ENCODE data around the gene YWHAG. TPM values are rescaled to one million over a fixed set of nuclear protein-coding genes. Genes with fewer than 3 reads are reported as not detected.

The YWHAG gene
- total RNA-seq, 1 donor from 2014 or later, result 351 TPM

DNA sequence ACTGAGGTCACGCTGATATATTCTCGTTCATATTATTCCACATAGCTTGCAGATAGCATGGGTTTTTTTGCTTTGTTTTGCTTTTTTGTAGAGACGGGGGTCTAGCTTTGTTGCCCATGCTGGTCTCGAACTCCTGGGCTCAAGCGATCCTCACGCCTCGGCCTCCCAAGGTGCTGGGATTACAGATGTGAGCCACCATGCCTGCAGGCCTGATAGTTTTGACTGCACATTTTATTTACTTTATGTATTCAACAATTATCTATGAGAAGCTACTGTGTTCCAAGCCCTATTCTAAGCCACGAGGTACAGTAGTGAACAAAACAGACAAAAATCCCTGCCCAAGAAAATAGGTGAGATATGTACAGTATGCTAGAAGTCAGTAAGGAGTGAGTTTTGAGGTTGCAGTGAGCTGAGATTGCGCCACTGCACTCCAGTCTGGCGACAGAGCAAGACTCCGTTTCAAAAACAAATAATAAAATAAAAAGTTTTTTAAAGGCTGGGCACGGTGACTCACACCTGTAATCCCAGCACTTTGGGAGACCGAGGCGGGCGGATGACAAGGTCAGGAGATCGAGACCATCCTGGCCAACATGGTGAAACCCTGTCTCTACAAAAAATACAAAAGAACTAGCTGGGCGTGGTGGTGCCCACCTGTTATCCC is 1.3 kb upstream of the YWHAG start:
- peaks cover 31% of the 10 kb centered on the region for H4K20me1 ChIP-seq (ENCODE audit: insufficient read depth, low read length)
- Mint-ChIP-seq H3K4me1 (ENCODE audit: low read depth, unreplicated experiment) (peaks cover 25% of the 10 kb centered on the region), H3K36me3 (ENCODE audit: low read depth, unreplicated experiment) (peaks cover 14% of the 10 kb centered on the region), H3K4me3 (ENCODE audit: unreplicated experiment) (peak overlapping the region; percentile 83), H3K27me3 (ENCODE audit: low read depth, unreplicated experiment) (no peaks in the 10 kb centered on the region), H3K27ac (ENCODE audit: unreplicated experiment) (peak overlapping the region; percentile 97), H3K9me3 (ENCODE audit: unreplicated experiment) (no peaks in the 10 kb centered on the region)
- H3K4me1 ChIP-seq (ENCODE audit: insufficient read depth, low read length), result peaks cover 28% of the 10 kb centered on the region
- peaks cover 13% of the 10 kb centered on the region for H3K36me3 ChIP-seq (ENCODE audit: insufficient read depth, low read length)
- no peaks in the 10 kb centered on the region for H3K27me3 ChIP-seq (ENCODE audit: insufficient read depth, low read length)
- TF ChIP-seq, protein P1, sequence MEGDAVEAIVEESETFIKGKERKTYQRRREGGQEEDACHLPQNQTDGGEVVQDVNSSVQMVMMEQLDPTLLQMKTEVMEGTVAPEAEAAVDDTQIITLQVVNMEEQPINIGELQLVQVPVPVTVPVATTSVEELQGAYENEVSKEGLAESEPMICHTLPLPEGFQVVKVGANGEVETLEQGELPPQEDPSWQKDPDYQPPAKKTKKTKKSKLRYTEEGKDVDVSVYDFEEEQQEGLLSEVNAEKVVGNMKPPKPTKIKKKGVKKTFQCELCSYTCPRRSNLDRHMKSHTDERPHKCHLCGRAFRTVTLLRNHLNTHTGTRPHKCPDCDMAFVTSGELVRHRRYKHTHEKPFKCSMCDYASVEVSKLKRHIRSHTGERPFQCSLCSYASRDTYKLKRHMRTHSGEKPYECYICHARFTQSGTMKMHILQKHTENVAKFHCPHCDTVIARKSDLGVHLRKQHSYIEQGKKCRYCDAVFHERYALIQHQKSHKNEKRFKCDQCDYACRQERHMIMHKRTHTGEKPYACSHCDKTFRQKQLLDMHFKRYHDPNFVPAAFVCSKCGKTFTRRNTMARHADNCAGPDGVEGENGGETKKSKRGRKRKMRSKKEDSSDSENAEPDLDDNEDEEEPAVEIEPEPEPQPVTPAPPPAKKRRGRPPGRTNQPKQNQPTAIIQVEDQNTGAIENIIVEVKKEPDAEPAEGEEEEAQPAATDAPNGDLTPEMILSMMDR (IDR thresholded peaks at IDR 0.05; ENCODE audit: insufficient read depth, low read depth, low read length), result no peak
- TF ChIP-seq EZH2 (IDR thresholded peaks at IDR 0.05; ENCODE audit: insufficient read depth, low read length), result no peak
- H3K9me3 ChIP-seq (ENCODE audit: insufficient read depth, low read depth, low read length), result no peaks in the 10 kb centered on the region
- DNase-seq (ENCODE audit: low read depth) (no peak), FAIRE-seq (no peak)
- peak overlapping the region; percentile 95 for H3K9ac ChIP-seq (ENCODE audit: low read length)
- peak overlapping the region; percentile 94 for H3K4me2 ChIP-seq (ENCODE audit: low read length)
- peak overlapping the region; percentile 99 for H3K27ac ChIP-seq (ENCODE audit: low read depth, low read length)
- peak overlapping the region; percentile 90 for H2AFZ ChIP-seq (ENCODE audit: low read depth, low read length)
- H3K4me3 ChIP-seq (ENCODE audit: insufficient read depth, low read depth, low read length), result peak overlapping the region; percentile 95
- peaks cover 37% of the 10 kb centered on the region for H3K79me2 ChIP-seq (ENCODE audit: insufficient read depth, low read length)

DNA sequence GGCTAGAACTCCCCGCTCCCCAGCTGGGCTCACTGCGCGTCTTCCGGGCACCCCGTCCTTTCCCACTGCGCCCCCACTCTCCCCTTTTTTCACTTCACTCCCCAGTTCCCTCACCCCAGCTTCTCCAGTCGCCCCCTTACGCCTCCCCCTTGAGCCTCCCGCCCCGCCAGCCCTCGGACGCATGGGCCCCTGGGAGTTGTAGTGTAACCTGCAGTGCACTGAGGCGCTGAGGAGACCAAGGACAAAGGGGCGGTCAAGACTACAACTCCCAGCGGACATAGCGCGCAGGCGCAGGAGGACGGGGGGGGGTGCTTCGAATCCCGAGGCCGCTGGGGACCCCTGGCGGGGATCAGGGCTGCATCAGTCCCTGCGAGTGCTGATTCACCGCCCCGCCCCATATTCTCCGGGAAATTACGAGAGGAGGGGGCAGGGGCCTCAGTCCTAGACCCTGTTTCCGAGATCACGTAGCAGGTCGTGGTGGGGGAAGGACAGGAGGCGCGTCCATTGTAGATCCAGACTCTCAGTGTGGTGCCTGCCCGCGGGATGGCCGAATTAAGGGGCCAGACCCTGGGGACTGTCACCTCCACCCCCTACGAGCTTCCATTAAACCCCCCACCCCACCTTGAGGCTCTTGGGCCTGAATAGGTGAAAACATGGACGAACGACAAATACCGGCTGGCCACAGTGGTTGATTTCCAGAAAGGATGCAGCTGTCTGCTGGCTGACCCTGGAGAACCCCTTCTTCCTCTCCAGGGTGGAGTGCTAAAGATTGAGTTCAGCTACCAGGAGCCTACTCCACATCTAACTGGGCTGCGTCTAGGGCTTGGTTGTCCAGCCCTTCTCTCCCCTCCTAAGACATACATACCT is 553 bp upstream of the YWHAG start:
- H3K4me3 Mint-ChIP-seq (ENCODE audit: unreplicated experiment), result peak overlapping the region; percentile 83
- Histone ChIP-seq H3K4me2 (ENCODE audit: low read length) (peak overlapping the region; percentile 94), H3K27me3 (ENCODE audit: insufficient read depth, low read length) (no peaks in the 10 kb centered on the region), H3K79me2 (ENCODE audit: insufficient read depth, low read length) (peaks cover 45% of the 10 kb centered on the region), H3K27ac (ENCODE audit: low read depth, low read length) (peak overlapping the region; percentile 99), H4K20me1 (ENCODE audit: insufficient read depth, low read length) (peaks cover 38% of the 10 kb centered on the region), H3K9me3 (ENCODE audit: insufficient read depth, low read depth, low read length) (no peaks in the 10 kb centered on the region), H3K9ac (ENCODE audit: low read length) (peak overlapping the region; percentile 95), H2AFZ (ENCODE audit: low read depth, low read length) (peak overlapping the region; percentile 90), H3K4me1 (ENCODE audit: insufficient read depth, low read length) (peaks cover 23% of the 10 kb centered on the region), H3K36me3 (ENCODE audit: insufficient read depth, low read length) (peaks cover 16% of the 10 kb centered on the region), H3K4me3 (ENCODE audit: insufficient read depth, low read depth, low read length) (peak overlapping the region; percentile 95)
- FAIRE-seq (no peak), DNase-seq (ENCODE audit: low read depth) (peak; percentile 95)
- TF ChIP-seq, protein P1 (IDR thresholded peaks at IDR 0.05; ENCODE audit: insufficient read depth, low read depth, low read length), result peak; percentile 62
- no peak for TF ChIP-seq EZH2 (IDR thresholded peaks at IDR 0.05; ENCODE audit: insufficient read depth, low read length)
- H3K36me3 Mint-ChIP-seq (ENCODE audit: low read depth, unreplicated experiment), result peaks cover 18% of the 10 kb centered on the region
- H3K27ac Mint-ChIP-seq (ENCODE audit: unreplicated experiment), result peak overlapping the region; percentile 97
- H3K27me3 Mint-ChIP-seq (ENCODE audit: low read depth, unreplicated experiment), result no peaks in the 10 kb centered on the region
- H3K9me3 Mint-ChIP-seq (ENCODE audit: unreplicated experiment), result no peaks in the 10 kb centered on the region
- H3K4me1 Mint-ChIP-seq (ENCODE audit: low read depth, unreplicated experiment), result peaks cover 22% of the 10 kb centered on the region
